SU-DHL-6 (cell line): ENCODE data around the gene FOXF1.

Experiments
- H2AFZ ChIP-seq: fragments of 200-600 bp; sonication (generic); 2 replicates; pipeline ENCODE4 v1.6.1; 2014; ENCODE audit warnings: low read depth, mild to moderate bottlenecking, moderate library complexity, mixed read lengths, antibody characterized with exemption, low read length; ENCODE audit not compliant: severe bottlenecking
- H3F3A ChIP-seq: fragments of 200-600 bp; shearing (Covaris generic); 2 replicates; pipeline ENCODE4 v1.6.0; 2016; ENCODE audit warnings: antibody characterized with exemption, mild to moderate bottlenecking; ENCODE audit not compliant: insufficient read depth
- H3K27ac ChIP-seq: fragments of 200-600 bp; sonication (generic); 2 replicates; pipeline ENCODE4 v1.5.1; 2016; ENCODE audit warnings: low read depth, mild to moderate bottlenecking, low read length, moderate library complexity, mixed read lengths
- H3K27me3 ChIP-seq: fragments of 200-600 bp; sonication (generic), shearing (Covaris generic); 2 replicates; pipeline ENCODE4 v1.6.0; 2014; ENCODE audit warnings: mild to moderate bottlenecking, low read length
- H3K36me3 ChIP-seq: fragments of 200-600 bp; sonication (generic); 2 replicates; pipeline ENCODE4 v1.6.1; 2014; ENCODE audit warnings: mild to moderate bottlenecking, low read length, mixed read lengths
- H3K4me2 ChIP-seq: fragments of 300-600, 200-600 bp; shearing (Covaris generic), sonication (generic); 2 replicates; pipeline ENCODE4 v1.6.0; 2014; ENCODE audit warnings: low read length, low read depth, mild to moderate bottlenecking; ENCODE audit not compliant: poor library complexity, severe bottlenecking
- H3K4me3 ChIP-seq: fragments of 200-600 bp; sonication (generic); 2 replicates; pipeline ENCODE4 v1.5.1; 2014; ENCODE audit warnings: antibody characterized with exemption, low read length, mild to moderate bottlenecking, mixed read lengths; ENCODE audit not compliant: insufficient read depth, poor library complexity, severe bottlenecking
- H3K79me2 ChIP-seq: fragments of 200-600 bp; sonication (generic); 2 replicates; pipeline ENCODE4 v1.6.1; 2014; ENCODE audit warnings: mild to moderate bottlenecking, low read length, moderate library complexity; ENCODE audit not compliant: insufficient read depth
- H3K9ac ChIP-seq: fragments of 200-600 bp; sonication (generic); 2 replicates; pipeline ENCODE4 v1.7.0; 2014; ENCODE audit warnings: mild to moderate bottlenecking, low read length
- H3K9me2 ChIP-seq: fragments of 200-600 bp; sonication (generic); replicated peaks from 2 replicates; pipeline ENCODE4 v1.6.1; 2014; ENCODE audit warnings: low read length; ENCODE audit not compliant: insufficient read depth
- H3K9me3 ChIP-seq: fragments of 200-600 bp; sonication (generic); 2 replicates; pipeline ENCODE4 v1.6.1; 2014; ENCODE audit warnings: low read length, mixed read lengths; ENCODE audit not compliant: insufficient read depth
- H4K20me1 ChIP-seq: fragments of 200-600 bp; sonication (generic); 2 replicates; pipeline ENCODE4 v1.6.1; 2014; ENCODE audit warnings: low read depth, mild to moderate bottlenecking, antibody characterized with exemption, low read length, moderate library complexity, mixed read lengths
- CTCF ChIP-seq: fragments of 200-600 bp; sonication (generic); IDR thresholded peaks from one replicate; pipeline ENCODE4 v1.5.1; 2017; ENCODE audit warnings: antibody characterized with exemption, mild to moderate bottlenecking, low read length, moderate library complexity; ENCODE audit not compliant: insufficient read depth, poor library complexity, severe bottlenecking
- EZH2phosphoT487 ChIP-seq: fragments of 200-600 bp; sonication (generic), shearing (Covaris generic); conservative IDR thresholded peaks from 2 replicates; pipeline ENCODE4 v1.6.1; 2018; ENCODE audit warnings: mild to moderate bottlenecking, antibody characterized with exemption, low read length, moderate library complexity, mixed read lengths

The FOXF1 gene

GRCh38 chr16:86557587-86557986 lies 47.3 kb downstream of the FOXF1 start:
- Histone ChIP-seq H3K36me3 (no peaks in the 10 kb centered on the region), H3K9me3 (no peaks in the 10 kb centered on the region), H3K9ac (no peak overlapping the region), H3K27ac (no peak overlapping the region), H3F3A (no peaks in the 10 kb centered on the region), H3K79me2 (peaks cover 3% of the 10 kb centered on the region; the same call in 1 of the 2 replicates), H4K20me1 (no peaks in the 10 kb centered on the region), H2AFZ (no peak overlapping the region), H3K27me3 (no peaks in the 10 kb centered on the region), H3K4me3 (no peak overlapping the region), H3K4me2 (no peak overlapping the region), H3K9me2 (no peaks in the 10 kb centered on the region)
- TF ChIP-seq CTCF: no peak
- TF ChIP-seq EZH2phosphoT487: no peak

GRCh38 chr16:86558355-86559193 lies 48.2 kb downstream of the FOXF1 start:
- peaks cover 3% of the 10 kb centered on the region; the same call in 1 of the 2 replicates for H3K79me2 ChIP-seq
- H3K4me2 ChIP-seq: no peak overlapping the region
- no peaks in the 10 kb centered on the region for H4K20me1 ChIP-seq
- no peaks in the 10 kb centered on the region for H3K9me2 ChIP-seq
- no peak overlapping the region for H3K4me3 ChIP-seq
- no peaks in the 10 kb centered on the region for H3K36me3 ChIP-seq
- H3K9me3 ChIP-seq: no peaks in the 10 kb centered on the region
- H3K9ac ChIP-seq: no peak overlapping the region
- no peaks in the 10 kb centered on the region for H3F3A ChIP-seq
- H2AFZ ChIP-seq: no peak overlapping the region
- no peak for TF ChIP-seq EZH2phosphoT487
- no peaks in the 10 kb centered on the region for H3K27me3 ChIP-seq
- no peak overlapping the region for H3K27ac ChIP-seq

- no peak overlapping the region for H2AFZ ChIP-seq
- H4K20me1 ChIP-seq: no peaks in the 10 kb centered on the region
- H3K27ac ChIP-seq: no peak overlapping the region
- TF ChIP-seq CTCF: no peak
- no peak for TF ChIP-seq EZH2phosphoT487
- no peaks in the 10 kb centered on the region for H3K36me3 ChIP-seq
- no peaks in the 10 kb centered on the region for H3K9me2 ChIP-seq
- no peaks in the 10 kb centered on the region for H3K9me3 ChIP-seq
- H3K79me2 ChIP-seq: no peaks in the 10 kb centered on the region
- no peak overlapping the region for H3K9ac ChIP-seq
- H3K27me3 ChIP-seq: no peaks in the 10 kb centered on the region
- no peak overlapping the region for H3K4me3 ChIP-seq
- H3F3A ChIP-seq: no peaks in the 10 kb centered on the region
- no peak overlapping the region for H3K4me2 ChIP-seq
Measured at GRCh38 chr16:86559802-86560305, 49.5 kb downstream of the FOXF1 start.

- TF ChIP-seq EZH2phosphoT487 (no peak), CTCF (no peak)
- no peak overlapping the region for H3K27ac ChIP-seq
- H3K9ac ChIP-seq: no peak overlapping the region
- no peak overlapping the region for H2AFZ ChIP-seq
- H3K4me2 ChIP-seq: no peak overlapping the region
- H3F3A ChIP-seq: no peaks in the 10 kb centered on the region
- no peaks in the 10 kb centered on the region for H3K36me3 ChIP-seq
- H4K20me1 ChIP-seq: no peaks in the 10 kb centered on the region
- no peaks in the 10 kb centered on the region for H3K9me3 ChIP-seq
- H3K27me3 ChIP-seq: no peaks in the 10 kb centered on the region
- H3K79me2 ChIP-seq: no peaks in the 10 kb centered on the region
- H3K9me2 ChIP-seq: no peaks in the 10 kb centered on the region
- no peak overlapping the region for H3K4me3 ChIP-seq
Measured at GRCh38 chr16:86562356-86562755, 52.0 kb downstream of the FOXF1 start.
